HEK293T (cell line): Measurements from ENCODE around the gene NOS1.

Source experiments
- ARNT ChIP-seq: fragments of 450-650 bp; IDR thresholded peaks from 2 replicates; pipeline ENCODE4 v1.6.1; 2017; ENCODE audit warnings: mild to moderate bottlenecking
- BHLHE40 ChIP-seq: fragments of 450-650 bp; IDR thresholded peaks from 2 replicates; pipeline ENCODE4 v1.6.1; 2016; ENCODE audit warnings: mild to moderate bottlenecking, moderate library complexity, borderline replicate concordance
- CTBP1 ChIP-seq: fragments of 450-650 bp; IDR thresholded peaks from 2 replicates; pipeline ENCODE4 v1.6.1; 2016; ENCODE audit warnings: borderline replicate concordance
- FOXM1 ChIP-seq: fragments of 450-650 bp; IDR thresholded peaks from 2 replicates; pipeline ENCODE4 v1.6.1; 2017; ENCODE audit warnings: mild to moderate bottlenecking, borderline replicate concordance
- NFRKB ChIP-seq: fragments of 450-650 bp; IDR thresholded peaks from 2 replicates; pipeline ENCODE4 v1.6.1; 2016; ENCODE audit warnings: mild to moderate bottlenecking, moderate library complexity
- SP1 ChIP-seq: fragments of 450-650 bp; IDR thresholded peaks from 2 replicates; pipeline ENCODE4 v1.6.1; 2017
- TARDBP ChIP-seq: fragments of 450-650 bp; IDR thresholded peaks from 2 replicates; pipeline ENCODE4 v1.6.1; 2016
- ZNF384 ChIP-seq: fragments of 450-650 bp; IDR thresholded peaks from 2 replicates; pipeline ENCODE4 v1.6.1; 2016
- TF ChIP-seq, protein P1 (sequence below): fragments of 450-650 bp; IDR thresholded peaks from 2 replicates; pipeline ENCODE4 v1.6.1; 2016

DNA sequence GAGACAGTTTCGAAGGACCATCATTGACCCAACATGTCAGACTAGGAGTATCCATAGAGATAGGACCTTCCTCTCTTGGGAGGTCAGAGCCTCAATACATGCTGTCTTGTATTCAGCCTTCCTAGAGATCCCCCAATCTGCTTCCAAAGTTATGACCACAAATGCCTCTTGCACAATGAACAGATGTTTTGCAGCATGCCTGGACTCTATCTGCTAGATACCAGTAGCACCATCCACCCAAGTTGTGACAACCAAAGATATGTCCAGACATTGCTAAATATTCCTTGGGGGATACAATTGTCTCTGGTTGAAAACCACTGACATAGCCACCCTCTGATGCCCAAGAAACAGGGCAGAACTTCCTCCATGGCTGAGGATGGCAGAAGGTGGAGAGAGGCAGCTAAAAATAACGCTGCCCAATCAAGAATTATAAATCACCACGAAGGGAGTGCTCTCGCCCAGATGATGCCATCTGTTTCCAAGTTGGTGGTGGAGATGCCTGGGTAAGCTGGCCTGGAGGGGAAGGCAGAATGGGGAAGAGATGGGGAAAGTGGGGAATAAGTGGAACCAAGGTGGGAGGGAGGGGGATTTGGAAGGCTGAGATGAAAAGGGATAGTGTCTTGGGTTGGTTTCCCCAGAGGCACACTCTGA is 42.9 kb upstream of the NOS1 start:
- no peak for TF ChIP-seq BHLHE40
- TF ChIP-seq FOXM1: no peak
- TF ChIP-seq SP1: no peak
- no peak for TF ChIP-seq ARNT
- TF ChIP-seq CTBP1: no peak
- no peak for TF ChIP-seq ZNF384
- no peak for TF ChIP-seq NFRKB
- TF ChIP-seq, protein P1, sequence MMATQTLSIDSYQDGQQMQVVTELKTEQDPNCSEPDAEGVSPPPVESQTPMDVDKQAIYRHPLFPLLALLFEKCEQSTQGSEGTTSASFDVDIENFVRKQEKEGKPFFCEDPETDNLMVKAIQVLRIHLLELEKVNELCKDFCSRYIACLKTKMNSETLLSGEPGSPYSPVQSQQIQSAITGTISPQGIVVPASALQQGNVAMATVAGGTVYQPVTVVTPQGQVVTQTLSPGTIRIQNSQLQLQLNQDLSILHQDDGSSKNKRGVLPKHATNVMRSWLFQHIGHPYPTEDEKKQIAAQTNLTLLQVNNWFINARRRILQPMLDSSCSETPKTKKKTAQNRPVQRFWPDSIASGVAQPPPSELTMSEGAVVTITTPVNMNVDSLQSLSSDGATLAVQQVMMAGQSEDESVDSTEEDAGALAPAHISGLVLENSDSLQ: no peak
- TF ChIP-seq TARDBP: no peak
